Suprapubic skin (tissue), 4 donors: ENCODE data around the gene GRK5.

Experiments used
- EP300 ChIP-seq: sonication (generic); formaldehyde crosslinking; IDR thresholded peaks from one replicate; pipeline ENCODE4 v1.6.1; 2017; ENCODE audit warnings: antibody characterized with exemption
- POLR2A ChIP-seq, 2 donors: fragments of 450-650 bp; IDR thresholded peaks; one replicate each; pipeline ENCODE4 v1.6.1; 2017; ENCODE audit warnings: antibody characterized with exemption in 2 of 2, mild to moderate bottlenecking in 2 of 2, moderate library complexity in 2 of 2
- POLR2AphosphoS5 ChIP-seq, 3 donors: sonication (generic); formaldehyde crosslinking; IDR thresholded peaks; one replicate each; pipeline ENCODE4 v1.6.1; 2017; ENCODE audit warnings: antibody characterized with exemption in 3 of 3
- TF ChIP-seq, protein P1 (sequence below), 2 donors: fragments of 200-600 bp in 1 of 2; fragments of 450-650 bp in 1 of 2; sonication (generic) in 1 of 2; IDR thresholded peaks; one replicate each; pipeline ENCODE4 v1.5.1; 2016 to 2019; ENCODE audit warnings: antibody characterized with exemption in 2 of 2, mild to moderate bottlenecking in 1 of 2, moderate library complexity in 1 of 2

DNA sequence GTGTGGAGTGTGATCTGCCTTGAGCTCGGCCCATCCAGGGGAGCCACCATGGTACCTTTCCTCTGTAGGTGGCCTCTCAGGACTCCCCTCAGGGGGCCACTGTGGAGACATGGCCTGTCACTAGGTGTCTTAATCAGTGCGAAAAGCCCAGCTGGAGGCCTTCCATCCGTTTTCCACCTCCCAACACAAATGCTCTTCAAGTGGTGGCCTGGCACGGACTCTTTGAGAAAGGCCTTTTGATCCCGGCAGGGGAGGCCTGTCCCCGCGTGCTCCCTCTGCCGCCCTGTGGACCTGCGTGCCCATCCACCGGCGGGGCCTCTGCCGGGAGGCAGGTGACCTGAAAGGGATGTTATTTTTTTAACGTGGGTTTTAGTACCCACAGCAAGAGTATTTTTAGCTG, 185.6 kb downstream of the GRK5 start:
- TF ChIP-seq EP300 (no peak), POLR2AphosphoS5 (IDR thresholded peaks at IDR 0.05) (no peak), POLR2A (IDR thresholded peaks at IDR 0.05) (no peak)
- TF ChIP-seq, protein P1, sequence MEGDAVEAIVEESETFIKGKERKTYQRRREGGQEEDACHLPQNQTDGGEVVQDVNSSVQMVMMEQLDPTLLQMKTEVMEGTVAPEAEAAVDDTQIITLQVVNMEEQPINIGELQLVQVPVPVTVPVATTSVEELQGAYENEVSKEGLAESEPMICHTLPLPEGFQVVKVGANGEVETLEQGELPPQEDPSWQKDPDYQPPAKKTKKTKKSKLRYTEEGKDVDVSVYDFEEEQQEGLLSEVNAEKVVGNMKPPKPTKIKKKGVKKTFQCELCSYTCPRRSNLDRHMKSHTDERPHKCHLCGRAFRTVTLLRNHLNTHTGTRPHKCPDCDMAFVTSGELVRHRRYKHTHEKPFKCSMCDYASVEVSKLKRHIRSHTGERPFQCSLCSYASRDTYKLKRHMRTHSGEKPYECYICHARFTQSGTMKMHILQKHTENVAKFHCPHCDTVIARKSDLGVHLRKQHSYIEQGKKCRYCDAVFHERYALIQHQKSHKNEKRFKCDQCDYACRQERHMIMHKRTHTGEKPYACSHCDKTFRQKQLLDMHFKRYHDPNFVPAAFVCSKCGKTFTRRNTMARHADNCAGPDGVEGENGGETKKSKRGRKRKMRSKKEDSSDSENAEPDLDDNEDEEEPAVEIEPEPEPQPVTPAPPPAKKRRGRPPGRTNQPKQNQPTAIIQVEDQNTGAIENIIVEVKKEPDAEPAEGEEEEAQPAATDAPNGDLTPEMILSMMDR (IDR thresholded peaks at IDR 0.05) = no peak
